Measurements from ENCODE around the gene RGSL1. TPM values are rescaled to one million over a fixed set of nuclear protein-coding genes. Genes with fewer than 3 reads are reported as not detected.

The RGSL1 gene
- total RNA-seq, result not detected in 2 replicates

GRCh38 chr1:182450087-182450486, at the start of gene RGSL1:
Gene RGSL1 (plus strand): TSS chr1:182450146. CDS start chr1:182450166, 20 bp downstream.

DNA sequence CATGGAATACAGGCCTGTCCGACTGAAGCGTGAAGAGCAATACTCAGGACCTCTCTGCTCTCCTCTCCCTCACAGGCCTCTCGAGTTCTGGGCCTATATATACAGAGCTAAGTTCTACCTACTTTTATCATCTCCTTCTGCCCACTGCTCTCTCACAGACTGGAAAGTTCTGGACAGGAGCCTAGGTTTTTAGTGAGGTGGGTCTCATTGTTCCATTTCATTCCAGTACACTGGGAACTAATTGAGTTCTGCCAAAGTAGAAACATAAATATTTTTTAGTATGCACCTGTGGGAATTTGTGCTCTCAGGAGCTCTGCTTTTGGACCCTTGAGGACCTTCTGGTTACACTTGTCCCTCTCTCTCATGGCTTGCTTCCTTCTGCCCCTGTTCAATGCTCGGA, 49.4 kb upstream of the RGSL1 start, which contains the start of gene TEDDM1:
Gene TEDDM1 (minus strand): TSS at position 101 of the 400 bp plus-strand sequence. CDS start 182 bp downstream, outside the sequence.

GRCh38 chr1:182588500-182589396, 138.8 kb downstream of the RGSL1 start, which contains the start of gene RNASEL:
Gene RNASEL (minus strand): TSS chr1:182589256. CDS start chr1:182586806, 2,450 bp downstream.

GRCh38 chr1:182604175-182605164, 154.5 kb downstream of the RGSL1 start, which contains the start of gene RGS16:
Gene RGS16 (minus strand): TSS chr1:182604389. CDS start chr1:182604259, 130 bp downstream.

Other genes starting within 250 kb of the RGSL1 start
- gene GLUL, start 58.4 kb upstream of the RGSL1 start, total RNA-seq, result 205 and 346 TPM in 2 replicates
- not detected in 2 replicates for gene TEDDM1, start 49.5 kb upstream of the RGSL1 start, total RNA-seq
- gene RNASEL, start 139.1 kb downstream of the RGSL1 start, total RNA-seq, result 2.3 TPM in 2 replicates
- 1.1 and 3.9 TPM in 2 replicates for gene RGS16, start 154.2 kb downstream of the RGSL1 start, total RNA-seq
- gene RGS8, start 234.4 kb downstream of the RGSL1 start, total RNA-seq, result under 0.01 TPM in 1 of 2 replicates, not detected in the other